GM12878 (cell line): Measurements from ENCODE around the gene CNR2. TPM values are rescaled to one million over a fixed set of nuclear protein-coding genes. Genes with fewer than 3 reads are reported as not detected.

Source experiments
- ATAC-seq: fragments of 200-7000 bp; cut with Tn5 transposase; 3 replicates; pipeline ENCODE4 v1.9.1; 2020; ENCODE audit warnings: mild to moderate bottlenecking, moderate library complexity
- BruUV-seq: library from RNA; stranded (reverse); fragments of 400-500 nt; replicated peaks from 2 replicates; lab custom pipeline; 2021; lab: Mats Ljungman, UMichigan
- CTCF ChIA-PET: fragments of 300-600 bp; sonication (Branson Sonifier 250); formaldehyde crosslinking; extraction: SDS; loops from one replicate; lab custom pipeline; 2021; ENCODE audit warnings: inconsistent platforms; lab: Yijun Ruan, JAX
- POLR2A ChIA-PET: fragments of 350-600 bp; formaldehyde crosslinking; extraction: SDS; loops from one replicate; lab custom pipeline; 2021; ENCODE audit warnings: inconsistent platforms; lab: Charles Lee
- RAD21 ChIA-PET: fragments of 300-600 bp; sonication (Branson Sonifier 250); formaldehyde crosslinking; loops from one replicate; lab custom pipeline; 2023; ENCODE audit warnings: antibody characterized with exemption; ENCODE audit not compliant: unreplicated experiment; lab: Charles Lee
- SMC1A ChIA-PET: fragments of 300-600 bp; sonication (Branson Sonifier 250); formaldehyde crosslinking; loops from one replicate; lab custom pipeline; 2023; ENCODE audit not compliant: unreplicated experiment, uncharacterized antibody; lab: Charles Lee
- DNase-seq: peaks from one replicate; pipeline ENCODE4 v3.0.0-alpha.2; 2011; ENCODE audit warnings: low read depth, low spot score
- FAIRE-seq: peaks from 3 replicates; lab custom pipeline; 2011; peaks lifted over from hg19 to GRCh38; lab: Jason Lieb, UNC
- H2AFZ ChIP-seq: 2 replicates; pipeline ENCODE4 v1.6.0; 2011; ENCODE audit warnings: low read depth, low read length, control low read depth; ENCODE audit not compliant: control insufficient read depth
- H3K27ac ChIP-seq: 2 replicates; pipeline ENCODE4 v1.5.1; 2011; ENCODE audit warnings: control low read depth; ENCODE audit not compliant: control insufficient read depth, insufficient read depth
- H3K27me3 ChIP-seq, 2 experiments: replicated peaks in 1 of 2; 2 replicates each; pipeline versions ENCODE4 v1.6.0 to v1.6.1; 2011; ENCODE audit warnings: low read length in 1 of 2; ENCODE audit not compliant: control insufficient read depth in 2 of 2, insufficient read depth in 2 of 2
- H3K36me3 ChIP-seq, 2 experiments: 2 replicates each; pipeline ENCODE4 v1.5.1; 2011; ENCODE audit warnings: low read length in 1 of 2; ENCODE audit not compliant: control insufficient read depth in 2 of 2, insufficient read depth in 2 of 2
- H3K4me1 ChIP-seq: 2 replicates; pipeline ENCODE4 v1.6.1; 2011; ENCODE audit warnings: mild to moderate bottlenecking, low read length, moderate library complexity, mixed read lengths; ENCODE audit not compliant: control insufficient read depth, insufficient read depth
- H3K4me2 ChIP-seq: 2 replicates; pipeline ENCODE4 v1.6.0; 2011; ENCODE audit warnings: control low read depth; ENCODE audit not compliant: control insufficient read depth, insufficient read depth
- H3K4me3 ChIP-seq: fragments of 200-600 bp; sonication (generic); 2 replicates; pipeline ENCODE4 v1.5.1; 2016
- H3K79me2 ChIP-seq: 2 replicates; pipeline ENCODE4 v1.6.0; 2011; ENCODE audit warnings: low read length; ENCODE audit not compliant: control insufficient read depth, insufficient read depth
- H3K9ac ChIP-seq: 2 replicates; pipeline ENCODE4 v1.8.0; 2011; ENCODE audit warnings: low read length, control low read depth, mixed read lengths; ENCODE audit not compliant: control insufficient read depth, insufficient read depth
- H3K9me3 ChIP-seq: replicated peaks from 3 replicates; pipeline ENCODE4 v1.5.1; 2011; ENCODE audit warnings: mild to moderate bottlenecking, low read length; ENCODE audit not compliant: control insufficient read depth, insufficient read depth
- H4K20me1 ChIP-seq: 2 replicates; pipeline ENCODE4 v1.6.0; 2011; ENCODE audit not compliant: control insufficient read depth, insufficient read depth
- ATF3 ChIP-seq: IDR thresholded peaks from 2 replicates; pipeline ENCODE4 v1.6.1; 2011; ENCODE audit warnings: low read depth, mild to moderate bottlenecking, low read length, moderate library complexity, borderline replicate concordance; ENCODE audit errors: extremely low read depth
- BCLAF1 ChIP-seq: fragments of 450-650 bp; IDR thresholded peaks from 2 replicates; pipeline ENCODE4 v1.6.1; 2017; ENCODE audit warnings: antibody characterized with exemption, mild to moderate bottlenecking, moderate library complexity
- JUND ChIP-seq: IDR thresholded peaks from 2 replicates; pipeline ENCODE4 v1.6.1; 2012; ENCODE audit warnings: low read depth, mild to moderate bottlenecking, low read length, improper control_type of control experiment, moderate library complexity
- MXI1 ChIP-seq: fragments of 150-350 bp; IDR thresholded peaks from 2 replicates; pipeline ENCODE4 v1.6.1; 2011; ENCODE audit warnings: low read depth, mild to moderate bottlenecking, inconsistent platforms, low read length, improper control_type of control experiment
- MYC ChIP-seq: IDR thresholded peaks from 2 replicates; pipeline ENCODE4 v1.6.1; 2011; ENCODE audit warnings: mild to moderate bottlenecking, low read length, moderate library complexity, inconsistent platforms; ENCODE audit not compliant: insufficient read depth, insufficient replicate concordance, insufficient read length, severe bottlenecking
- POLR2A ChIP-seq: IDR thresholded peaks from 2 replicates; pipeline ENCODE4 v1.6.1; 2011; ENCODE audit warnings: low read depth, mild to moderate bottlenecking, low read length
- SMARCA5 ChIP-seq: fragments of 450-650 bp; IDR thresholded peaks from 2 replicates; pipeline ENCODE4 v1.6.1; 2017; ENCODE audit warnings: mild to moderate bottlenecking
- STAT3 ChIP-seq: IDR thresholded peaks from 2 replicates; pipeline ENCODE4 v1.6.1; 2011; ENCODE audit warnings: low read depth, low read length, improper control_type of control experiment
- ZNF384 ChIP-seq: IDR thresholded peaks from 2 replicates; pipeline ENCODE4 v1.6.1; 2012; ENCODE audit warnings: low read depth, mild to moderate bottlenecking, low read length, improper control_type of control experiment, borderline replicate concordance
- WGBS: methylation state at CpG from one replicate; pipeline ENCODE4 v1.1.6; 2016; ENCODE audit warnings: low lambda C conversion rate; ENCODE audit not compliant: insufficient replicate concordance, insufficient coverage; ENCODE audit errors: missing lambda C conversion rate; 5-methylcytosine and 5-hydroxymethylcytosine counted together
- in situ Hi-C: fragments of 300-500 bp; cut with MboI; formaldehyde crosslinking; loops from 9 replicates; pipeline ENCODE4 v1.14.3; 2018; ENCODE audit warnings: mixed read lengths
- intact Hi-C: fragments of 100-400 bp; cut with micrococcal nuclease; formaldehyde crosslinking; loops from one replicate; pipeline ENCODE4 v1.14.2; 2022; ENCODE audit not compliant: unreplicated experiment
- polyA plus RNA-seq, 11 experiments: library from polyadenylated mRNA; depleted of rRNA in 4 of 11; unstranded in 6 of 11; stranded (reverse) in 5 of 11; fragments of >200 nt; fragmentation: Nextera tagmentation in 4 of 11; fragmentation: Illumina TruSeq in 1 of 11; extraction: Ambion mirVana in 4 of 11; extraction: Trizol in 1 of 11; gene quantifications; 1 replicate in 1 of 11; 2 replicates in 10 of 11; pipeline versions ENCODE4 v1.2.1 to v1.2.3, GENCODE V29; 2011 to 2016; ENCODE audit warnings: inconsistent platforms in 2 of 11, missing spikeins in 2 of 11, low read depth in 1 of 11
- total RNA-seq, 4 experiments: library from RNA; depleted of rRNA in 3 of 4; stranded (reverse); fragments of >200 nt in 3 of 4; fragmentation: Illumina TruSeq in 1 of 4; extraction: Trizol in 1 of 4; gene quantifications; 2 replicates each; pipeline versions ENCODE4 v1.2.1 to v1.2.3, GENCODE V29; 2013 to 2021
- TF ChIP-seq, protein P1 (sequence below): IDR thresholded peaks from 2 replicates; pipeline ENCODE4 v1.6.1; 2011; ENCODE audit warnings: low read depth, low read length, improper control_type of control experiment, borderline replicate concordance
- TF ChIP-seq, protein P2 (sequence below): fragments of 450-650 bp; IDR thresholded peaks from 2 replicates; pipeline ENCODE4 v1.6.1; 2017; ENCODE audit warnings: mild to moderate bottlenecking, low read depth, inconsistent platforms; ENCODE audit not compliant: poor library complexity, severe bottlenecking

The CNR2 gene
- total and polyA plus RNA-seq, 10 of the 15 experiments (the other 5 are each of a cell fraction or from before 2014, with no cell fraction given): 0.46 to 19.8 (median 12.2) TPM

GRCh38 chr1:23825762-23826522 is 87.2 kb downstream of the CNR2 start (continued):
- TF ChIP-seq JUND (no peak), SMARCA5 (no peak), STAT3 (no peak)
- TF ChIP-seq, all 136 proteins: peak for 27

DNA sequence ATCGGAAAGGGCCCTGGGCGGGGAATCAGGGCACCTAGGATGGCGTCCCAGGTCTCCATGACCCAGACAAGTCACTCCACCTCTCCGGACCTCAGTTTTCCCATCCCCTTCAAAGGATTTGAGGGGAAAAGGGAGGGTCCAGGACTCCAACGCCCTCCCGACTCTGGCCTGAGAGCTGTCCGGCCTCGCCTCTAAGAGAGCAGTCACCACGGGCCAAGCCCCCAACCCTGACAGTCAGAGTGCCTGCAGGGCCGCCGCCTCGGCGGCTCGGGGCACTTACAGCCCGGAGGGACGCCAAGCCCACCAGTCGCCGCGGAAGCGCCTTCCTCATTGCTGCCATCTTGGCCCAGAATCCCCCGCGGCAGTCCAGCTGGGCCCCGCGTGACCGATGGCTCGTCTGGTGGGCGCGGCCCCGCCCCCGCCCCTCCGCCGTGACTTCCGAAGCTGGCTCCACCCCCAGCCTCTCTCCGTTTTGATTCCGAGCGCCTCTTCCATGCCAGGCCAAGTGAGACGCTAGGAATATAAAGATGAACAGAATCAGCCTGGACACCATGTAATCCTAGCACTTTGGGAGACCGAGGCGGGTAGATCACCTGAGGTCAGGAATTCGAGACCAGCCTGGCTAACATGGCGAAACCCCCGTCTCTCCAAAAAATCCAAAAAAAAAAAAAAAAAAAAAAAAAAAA is 87.9 kb downstream of the CNR2 start, which contains the start of gene HMGCL:
Gene HMGCL (minus strand): TSS at position 354 of the 686 bp plus-strand sequence. CDS start 14 bp downstream, at position 340.
- Histone ChIP-seq H3K4me2 (peak within 1 kb of the TSS; percentile 84), H3K27ac (peak within 1 kb of the TSS; percentile 82), H3K9ac (peak within 1 kb of the TSS; percentile 94), H2AFZ (peak within 1 kb of the TSS; percentile 75), H4K20me1 (no peaks in the 10 kb centered on the region), H3K79me2 (peaks cover 10% of the 10 kb centered on the region), H3K4me1 (no peaks in the 10 kb centered on the region), H3K36me3 (no peaks in the 10 kb centered on the region), H3K9me3 (no peaks in the 10 kb centered on the region), H3K4me3 (peak within 1 kb of the TSS; percentile 83), H3K27me3 (no peaks in the 10 kb centered on the region)
- FAIRE-seq (peak; percentile 73), DNase-seq (peak; percentile 55), ATAC-seq (peak; percentile 99)
- ChIA-PET SMC1A (interaction anchor here (0.9 to 2.0 kb wide), 15 partner anchors 9 to 151 kb away, joined by 3 to 9 read pairs (median 4); partner anchors contain the start of genes CNR2 and RPL11), CTCF (interaction anchor here (0.9 to 8.3 kb wide), 9 partner anchors 9 to 91 kb away, joined by 3 to 74 read pairs (median 3); partner anchors contain the start of gene CNR2), RAD21 (interaction anchor here (0.6 to 2.4 kb wide), 11 partner anchors 15 to 91 kb away, joined by 3 to 16 read pairs (median 5); partner anchors contain the start of gene CNR2), POLR2A (interaction anchor here (0.6 to 3.5 kb wide), 18 partner anchors 9 to 366 kb away, joined by 3 to 22 read pairs (median 5); partner anchors contain the start of genes GALE and PITHD1)
- WGBS: under 1% methylated on average over 39 of the region's 42 CpGs
- BruUV-seq: no TSS peak
- intact Hi-C loops (loop anchor here (1.0 kb wide), 1 partner anchor 43 kb away; the partner anchor contains the start of gene FUCA1), in situ Hi-C loops (no loop called here)
- no peak for TF ChIP-seq ZNF384
- TF ChIP-seq MYC: no peak
- peak; percentile 79; the same call in 1 of the 2 replicates for TF ChIP-seq MXI1
- TF ChIP-seq, protein P1, sequence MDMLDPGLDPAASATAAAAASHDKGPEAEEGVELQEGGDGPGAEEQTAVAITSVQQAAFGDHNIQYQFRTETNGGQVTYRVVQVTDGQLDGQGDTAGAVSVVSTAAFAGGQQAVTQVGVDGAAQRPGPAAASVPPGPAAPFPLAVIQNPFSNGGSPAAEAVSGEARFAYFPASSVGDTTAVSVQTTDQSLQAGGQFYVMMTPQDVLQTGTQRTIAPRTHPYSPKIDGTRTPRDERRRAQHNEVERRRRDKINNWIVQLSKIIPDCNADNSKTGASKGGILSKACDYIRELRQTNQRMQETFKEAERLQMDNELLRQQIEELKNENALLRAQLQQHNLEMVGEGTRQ: peak; percentile 77
- TF ChIP-seq POLR2A: peak; percentile 99
- TF ChIP-seq BCLAF1: no peak
- TF ChIP-seq, protein P2, sequence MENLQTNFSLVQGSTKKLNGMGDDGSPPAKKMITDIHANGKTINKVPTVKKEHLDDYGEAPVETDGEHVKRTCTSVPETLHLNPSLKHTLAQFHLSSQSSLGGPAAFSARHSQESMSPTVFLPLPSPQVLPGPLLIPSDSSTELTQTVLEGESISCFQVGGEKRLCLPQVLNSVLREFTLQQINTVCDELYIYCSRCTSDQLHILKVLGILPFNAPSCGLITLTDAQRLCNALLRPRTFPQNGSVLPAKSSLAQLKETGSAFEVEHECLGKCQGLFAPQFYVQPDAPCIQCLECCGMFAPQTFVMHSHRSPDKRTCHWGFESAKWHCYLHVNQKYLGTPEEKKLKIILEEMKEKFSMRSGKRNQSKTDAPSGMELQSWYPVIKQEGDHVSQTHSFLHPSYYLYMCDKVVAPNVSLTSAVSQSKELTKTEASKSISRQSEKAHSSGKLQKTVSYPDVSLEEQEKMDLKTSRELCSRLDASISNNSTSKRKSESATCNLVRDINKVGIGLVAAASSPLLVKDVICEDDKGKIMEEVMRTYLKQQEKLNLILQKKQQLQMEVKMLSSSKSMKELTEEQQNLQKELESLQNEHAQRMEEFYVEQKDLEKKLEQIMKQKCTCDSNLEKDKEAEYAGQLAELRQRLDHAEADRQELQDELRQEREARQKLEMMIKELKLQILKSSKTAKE: no peak
- TF ChIP-seq ATF3: peak; percentile 79
